HG03039 (cell line): ENCODE measurements around the gene PHTF2.
"Not testable (repeated sequence)": the region's sequence is repeated elsewhere in the genome, so short reads cannot be mapped to it uniquely, and the experiment has no call there.

Experiments
- ATAC-seq: cut with Tn5 transposase; IDR thresholded peaks from one replicate; pipeline ENCODE4 v1.9.1; 2021; ENCODE audit warnings: mild to moderate bottlenecking, moderate library complexity; ENCODE audit not compliant: unreplicated experiment

The PHTF2 gene

DNA sequence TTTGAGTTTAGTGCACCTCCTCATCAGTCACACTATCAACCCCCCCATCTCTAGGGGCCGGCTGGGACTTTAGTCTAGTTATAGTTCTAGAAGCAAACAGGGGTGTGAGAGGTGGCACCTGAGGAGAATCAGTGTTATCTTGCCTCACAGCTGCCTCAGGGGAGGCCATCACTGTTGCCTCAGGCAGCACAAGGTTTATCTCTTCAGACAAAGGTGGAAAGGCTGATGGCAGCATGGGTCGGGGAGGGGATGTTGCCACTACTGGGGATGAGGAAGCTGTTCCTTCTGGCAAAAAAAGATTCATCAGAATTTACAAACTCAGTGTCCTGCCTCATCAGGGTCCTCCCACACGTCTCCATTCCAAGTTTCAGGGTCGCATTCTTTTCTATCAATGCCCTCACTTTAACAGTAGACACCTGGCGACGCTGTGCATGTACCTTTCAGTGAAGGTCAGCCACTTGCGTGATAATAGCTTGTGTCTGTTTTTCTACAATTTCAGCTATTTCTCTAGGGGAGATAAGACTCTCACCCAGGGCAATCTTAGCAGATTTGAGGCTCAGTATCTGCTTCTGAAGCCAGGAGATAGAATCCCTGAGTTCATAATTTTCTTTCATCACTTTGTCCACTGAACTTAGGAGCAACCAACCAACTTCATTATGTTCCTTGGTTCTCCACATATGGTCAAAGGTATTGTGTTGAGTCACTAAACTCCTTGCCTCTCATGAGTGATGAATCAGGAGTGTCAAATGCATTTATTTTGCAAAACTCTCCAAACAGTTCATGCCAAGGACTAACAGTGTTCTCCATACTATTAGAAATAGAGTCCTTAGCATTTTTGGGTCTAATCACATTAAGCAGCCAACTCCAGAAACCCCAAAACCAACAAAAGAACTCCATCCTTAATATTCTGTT lies 75.1 kb downstream of the PHTF2 start:
- ATAC-seq, result not testable (repeated sequence)

DNA sequence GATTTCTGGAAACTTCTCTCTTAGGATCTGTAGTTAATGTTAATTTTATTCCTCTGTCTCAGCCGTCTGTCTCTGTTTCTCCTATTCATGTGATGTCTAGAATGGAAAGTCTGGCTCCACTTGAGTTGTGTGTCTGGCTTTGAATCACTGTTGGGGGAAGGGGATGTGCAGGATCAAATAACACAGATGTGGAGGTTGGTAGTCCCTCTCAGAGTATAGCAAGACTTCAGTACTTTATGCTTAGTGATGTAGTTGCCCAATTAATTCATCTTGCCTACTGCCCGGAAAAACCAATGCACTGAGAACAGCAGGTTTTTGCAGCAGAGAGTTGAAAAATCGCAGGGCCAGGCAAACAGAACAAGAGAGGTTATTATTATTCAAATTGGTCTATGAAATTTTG lies 79.2 kb downstream of the PHTF2 start:
- no peak for ATAC-seq

DNA sequence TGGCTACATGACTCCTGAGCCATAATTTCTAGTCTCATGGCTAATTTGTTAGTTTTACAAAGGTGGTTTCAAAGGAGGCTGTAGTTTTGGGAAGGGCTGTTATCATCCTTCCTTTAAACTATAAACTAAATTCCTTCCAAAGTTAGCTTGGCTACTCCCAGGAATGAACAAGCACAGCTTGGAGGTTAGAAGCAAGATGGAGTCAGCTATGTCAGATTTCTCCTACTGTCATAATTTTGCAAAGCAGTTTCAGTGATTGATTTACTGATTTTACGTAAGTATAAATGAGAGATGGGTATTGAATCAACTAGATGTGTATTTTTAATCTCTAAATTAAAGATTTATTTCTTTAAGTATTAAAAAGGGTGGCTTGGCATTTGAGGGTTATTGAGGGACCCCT lies 79.9 kb downstream of the PHTF2 start:
- no peak for ATAC-seq

DNA sequence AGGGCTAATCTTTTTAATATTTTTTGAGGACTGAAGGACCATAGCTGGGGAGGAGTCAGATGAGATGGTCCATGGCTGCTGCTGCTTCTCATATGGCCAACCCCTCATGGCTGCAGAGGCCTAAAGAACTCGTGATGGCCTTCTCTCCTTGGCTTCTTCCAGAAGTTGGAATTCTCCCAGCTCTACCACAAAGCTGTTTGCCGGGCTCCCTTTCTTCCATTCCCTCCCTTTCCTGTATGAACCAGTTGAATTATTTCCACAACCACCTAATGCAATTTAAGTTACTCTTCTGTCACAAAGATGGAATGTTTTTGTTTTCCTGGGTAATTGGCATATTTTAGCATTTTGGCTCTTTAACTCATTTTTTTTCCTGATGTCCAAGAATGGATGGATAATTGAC lies 80.7 kb downstream of the PHTF2 start:
- ATAC-seq, result no peak

DNA sequence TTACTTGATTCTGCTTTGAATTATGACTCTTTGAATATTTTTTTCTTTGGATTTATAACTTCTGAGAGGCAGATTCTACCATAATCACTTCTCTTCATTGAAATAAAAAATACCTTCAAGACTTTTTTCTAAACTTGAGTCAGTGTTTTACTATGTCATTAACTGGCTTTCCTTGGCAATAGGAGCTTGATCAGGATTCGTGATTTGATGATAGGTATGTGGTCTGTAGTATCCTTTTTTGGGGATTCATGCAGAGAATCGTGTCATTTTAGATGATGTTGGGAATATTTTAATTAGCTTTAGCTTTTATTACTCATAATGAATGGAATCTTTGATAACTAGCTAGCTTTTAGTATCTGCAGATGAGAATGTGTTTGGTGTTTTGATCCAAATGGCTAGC lies 83.3 kb downstream of the PHTF2 start:
- ATAC-seq, result no peak

DNA sequence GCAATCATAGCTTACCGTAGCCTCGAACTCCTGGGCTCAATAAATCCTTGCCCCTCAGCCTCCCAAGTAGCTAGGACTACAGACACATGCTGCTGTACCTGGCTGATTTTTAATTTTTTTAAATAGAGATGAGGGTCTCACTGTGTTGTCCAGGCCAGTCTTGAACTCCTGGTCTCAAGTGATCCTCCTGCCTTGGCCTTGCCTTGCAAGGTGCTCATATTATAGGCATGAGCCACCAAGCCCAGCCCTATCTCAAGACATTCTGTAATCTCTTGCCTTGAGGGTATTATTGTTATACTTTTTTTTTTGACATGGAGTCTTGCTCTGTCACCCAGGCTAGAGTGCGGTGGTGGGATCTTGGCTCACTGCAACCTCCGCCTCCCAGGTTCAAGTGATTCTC lies 86.6 kb downstream of the PHTF2 start:
- no peak for ATAC-seq

DNA sequence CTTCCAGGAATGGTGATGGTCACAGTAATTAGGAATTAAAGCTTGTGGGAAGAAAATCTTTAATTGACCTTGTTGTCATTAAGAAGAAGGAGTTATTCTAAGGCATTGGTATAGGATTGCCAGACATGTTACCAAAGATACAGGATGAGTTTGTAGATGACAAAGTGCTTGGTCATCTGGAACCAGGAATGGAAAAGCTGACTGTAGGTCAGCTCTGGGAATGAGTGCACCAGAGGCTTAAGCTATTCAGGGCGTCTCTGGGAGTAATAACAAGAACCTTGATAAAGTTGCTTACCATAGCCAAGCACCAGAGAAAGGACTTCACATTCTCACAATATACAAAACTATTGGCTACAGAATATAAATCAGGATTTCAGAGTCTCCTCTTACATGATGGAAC lies 89.0 kb downstream of the PHTF2 start:
- ATAC-seq, result no peak

DNA sequence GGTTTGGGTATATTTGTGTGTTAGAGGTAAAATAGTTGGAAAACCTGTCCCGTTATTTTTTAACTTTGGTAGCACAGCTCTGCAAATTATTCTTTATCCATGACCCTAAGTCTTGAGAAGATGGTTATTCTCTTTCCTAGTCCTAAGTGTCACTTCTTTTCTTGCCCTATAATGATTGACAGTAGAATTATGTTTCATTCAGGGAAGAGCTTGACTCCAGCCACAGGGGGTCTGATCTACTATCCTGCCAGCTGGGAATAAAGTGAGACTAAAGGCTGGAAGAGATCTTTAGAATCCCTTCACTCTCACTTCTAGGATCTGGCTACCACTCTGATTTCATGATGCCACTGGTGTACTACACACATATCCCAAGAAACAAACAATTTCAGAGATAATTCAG lies 90.4 kb downstream of the PHTF2 start:
- ATAC-seq, result no peak

DNA sequence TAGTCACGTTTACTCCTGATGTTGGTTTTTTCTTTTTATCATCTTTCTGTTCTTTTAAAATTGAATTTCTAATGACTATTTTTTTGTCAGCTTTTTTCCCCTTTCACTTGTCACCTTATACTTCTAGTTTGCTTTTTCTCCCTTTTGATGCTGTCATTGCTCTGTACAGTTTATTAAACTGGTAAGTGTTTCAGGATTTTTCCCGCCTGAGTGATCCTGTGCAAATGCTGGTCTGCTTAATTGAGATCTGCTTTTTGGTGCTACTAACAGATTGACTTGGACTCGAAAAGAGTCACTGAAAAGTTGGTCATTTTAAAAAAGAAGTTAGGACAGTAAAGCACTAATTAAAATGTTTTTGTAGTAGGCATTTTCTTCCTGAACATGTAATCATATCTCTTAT lies 95.2 kb downstream of the PHTF2 start:
- ATAC-seq, result no peak

DNA sequence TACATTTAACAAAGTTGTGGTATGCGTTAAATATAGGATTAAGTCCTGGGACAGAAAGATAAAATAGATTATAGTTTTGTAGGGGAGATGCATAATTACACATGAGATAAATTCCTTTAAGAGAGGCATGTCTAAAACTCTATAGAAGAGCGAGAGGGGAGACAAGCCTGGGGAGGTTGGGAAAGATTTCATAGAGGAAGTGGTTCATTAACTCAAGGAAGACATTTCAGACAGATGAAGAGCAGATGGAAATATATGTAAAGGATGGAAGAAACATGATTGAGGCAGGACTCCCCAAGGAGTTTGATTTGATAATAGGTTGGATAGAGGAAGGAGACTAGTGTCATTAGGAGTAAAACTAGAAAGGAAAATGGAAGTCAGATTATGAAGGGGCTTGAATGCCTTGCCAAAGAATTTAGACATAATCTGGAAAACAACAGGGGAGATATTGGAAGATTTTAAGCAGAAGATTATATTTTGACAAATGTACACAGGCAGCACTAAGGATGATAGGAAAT lies 96.1 kb downstream of the PHTF2 start:
- ATAC-seq, result no peak

DNA sequence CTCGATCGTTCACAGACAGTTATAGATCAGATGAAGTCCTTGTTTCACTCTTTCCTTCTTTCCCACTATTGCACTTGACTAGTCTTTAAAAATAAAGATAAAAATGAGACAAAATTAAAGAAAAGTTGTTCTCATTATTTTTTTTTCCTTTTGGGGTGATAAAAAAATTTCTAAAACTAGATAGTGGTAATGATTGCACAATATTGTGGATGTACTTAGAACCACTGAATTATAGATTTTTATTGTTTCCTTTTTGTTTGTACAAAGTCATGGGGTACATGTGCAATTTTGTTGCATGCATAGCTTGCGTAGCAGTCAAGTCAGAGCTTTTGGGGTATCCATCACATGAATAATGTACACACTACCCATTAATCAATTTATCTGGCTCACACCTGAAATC lies 97.3 kb downstream of the PHTF2 start:
- no peak for ATAC-seq

DNA sequence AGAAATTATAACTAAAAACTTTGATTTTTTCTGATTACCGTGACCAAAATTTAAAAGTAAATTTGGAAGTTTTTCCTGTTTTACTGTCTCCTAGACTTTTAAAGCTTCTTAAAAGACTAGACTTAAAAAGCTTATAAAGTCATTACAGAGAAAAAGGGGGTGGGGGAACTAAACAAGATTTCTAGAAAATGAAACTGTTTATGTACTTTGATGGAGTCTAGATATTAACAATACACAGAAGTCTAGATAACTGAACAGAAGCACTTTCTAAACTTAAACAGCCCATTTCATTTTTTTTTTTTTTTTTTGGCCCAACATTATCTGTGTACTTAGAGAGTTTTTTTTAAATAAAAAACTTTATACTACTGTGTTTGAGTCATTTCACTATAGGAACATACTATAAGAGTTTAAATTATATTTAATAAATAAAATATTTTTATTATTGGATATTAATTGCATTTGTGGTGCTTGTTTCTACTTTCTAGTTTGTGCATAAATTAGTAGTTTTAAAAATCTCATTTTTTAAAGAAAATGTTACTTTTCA lies 98.5 kb downstream of the PHTF2 start:
- ATAC-seq, result no peak

DNA sequence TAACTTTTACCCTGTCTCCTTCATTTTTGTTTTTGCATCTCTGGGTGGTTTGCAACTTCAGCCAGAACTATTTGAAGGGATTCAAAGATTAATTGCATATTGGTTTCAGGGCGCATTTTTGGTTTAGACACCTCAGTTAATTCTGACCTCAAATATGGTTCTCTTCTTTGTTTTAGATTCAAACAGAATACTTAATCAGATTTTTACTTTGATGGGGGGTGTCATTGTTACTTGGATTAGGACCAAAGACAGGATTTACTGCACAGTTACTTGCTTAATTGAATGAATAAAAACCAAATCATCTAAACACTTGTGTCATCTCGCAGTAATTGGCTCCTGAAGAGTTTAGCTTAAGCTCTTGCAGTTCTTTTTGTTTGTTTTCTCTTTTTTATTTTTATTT lies 100.9 kb downstream of the PHTF2 start:
- ATAC-seq, result no peak

DNA sequence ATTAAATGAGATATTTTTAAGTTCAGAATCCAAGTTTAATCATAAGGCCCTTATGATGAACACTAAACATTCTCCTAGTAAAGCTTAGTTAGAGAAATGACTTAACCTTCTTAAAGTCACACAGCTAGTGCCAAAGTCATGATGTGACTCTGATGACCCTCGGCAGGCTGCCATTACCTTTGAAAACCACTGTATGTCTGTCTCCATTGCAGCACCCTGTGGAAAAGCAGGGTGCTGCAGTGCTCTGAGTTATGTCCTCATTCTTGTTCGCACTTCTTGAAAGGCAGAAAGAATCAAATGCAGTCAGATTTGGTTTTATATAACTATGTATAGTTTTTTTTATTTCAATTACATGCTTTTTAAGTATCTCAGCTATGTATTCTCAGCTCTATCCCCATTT lies 105.0 kb downstream of the PHTF2 start:
- no peak for ATAC-seq

DNA sequence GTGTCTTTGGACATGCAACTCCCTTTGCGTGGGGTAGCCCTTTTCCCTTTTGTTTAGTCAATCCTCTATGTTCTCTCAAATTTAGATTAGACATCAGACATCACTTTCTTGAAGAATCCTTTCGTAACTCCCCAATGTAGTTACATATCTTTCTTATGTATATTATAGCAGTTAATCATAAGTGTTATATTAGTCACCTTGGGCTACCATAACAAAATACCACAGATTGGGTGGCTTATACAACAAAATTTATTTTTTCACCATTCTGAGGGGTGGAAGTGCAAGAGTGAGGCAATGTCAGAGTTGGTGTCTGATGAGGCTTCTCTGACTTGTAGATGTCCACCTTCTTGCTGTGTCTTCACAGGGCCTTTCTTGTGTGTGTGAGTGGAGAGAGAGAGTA lies 105.7 kb downstream of the PHTF2 start:
- ATAC-seq, result no peak

DNA sequence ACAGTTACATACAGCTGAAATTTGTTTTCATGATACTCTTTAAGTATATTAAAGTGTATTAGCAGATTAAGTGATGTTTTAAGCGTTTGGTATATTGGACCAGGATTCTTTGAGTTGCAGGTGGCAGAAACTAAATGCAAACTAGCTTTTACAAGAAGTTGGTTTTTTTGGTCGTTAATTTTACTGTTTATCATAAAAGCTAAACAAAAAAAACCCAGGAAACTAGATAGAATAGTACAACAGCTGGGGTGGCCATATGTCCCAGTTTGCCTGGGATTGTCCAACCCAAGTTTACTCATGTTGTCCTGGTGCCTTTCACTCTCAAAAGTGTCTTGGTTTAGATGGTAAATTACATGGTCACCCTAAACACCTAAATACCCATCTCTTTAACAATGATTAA lies 108.7 kb downstream of the PHTF2 start:
- ATAC-seq, result no peak

DNA sequence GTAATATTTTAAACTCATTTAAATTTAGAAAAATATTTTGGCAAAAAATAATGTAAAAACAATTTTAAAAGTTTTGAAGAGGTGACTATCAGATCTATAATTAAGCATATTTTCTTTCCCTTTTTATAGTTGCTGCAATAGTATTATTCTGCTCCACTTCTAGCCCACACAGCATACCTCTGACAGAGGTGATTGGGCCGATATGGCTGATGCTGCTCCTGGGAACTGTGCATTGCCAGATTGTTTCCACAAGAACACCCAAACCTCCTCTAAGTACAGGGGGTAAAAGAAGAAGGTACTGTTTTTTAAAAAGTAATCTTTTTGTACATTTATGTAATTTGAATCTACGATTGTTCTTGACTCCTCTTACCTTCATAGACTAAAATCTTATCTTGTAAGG lies 110.1 kb downstream of the PHTF2 start:
- no peak for ATAC-seq

DNA sequence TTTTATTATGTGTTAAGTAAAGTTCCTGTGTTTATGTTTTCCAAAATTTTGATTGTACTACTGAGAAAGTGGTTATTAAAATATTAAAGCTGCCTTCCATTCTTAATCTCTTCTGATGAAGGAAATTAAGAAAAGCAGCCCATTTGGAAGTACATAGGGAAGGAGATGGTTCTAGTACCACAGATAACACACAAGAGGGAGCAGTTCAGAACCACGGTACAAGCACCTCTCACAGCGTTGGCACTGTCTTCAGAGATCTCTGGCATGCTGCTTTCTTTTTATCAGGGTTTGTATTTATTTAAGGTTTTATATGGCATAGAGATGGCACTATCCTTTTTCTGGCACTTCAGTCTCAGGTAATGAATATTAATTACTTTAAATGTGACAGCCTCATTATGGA lies 111.6 kb downstream of the PHTF2 start:
- no peak for ATAC-seq

DNA sequence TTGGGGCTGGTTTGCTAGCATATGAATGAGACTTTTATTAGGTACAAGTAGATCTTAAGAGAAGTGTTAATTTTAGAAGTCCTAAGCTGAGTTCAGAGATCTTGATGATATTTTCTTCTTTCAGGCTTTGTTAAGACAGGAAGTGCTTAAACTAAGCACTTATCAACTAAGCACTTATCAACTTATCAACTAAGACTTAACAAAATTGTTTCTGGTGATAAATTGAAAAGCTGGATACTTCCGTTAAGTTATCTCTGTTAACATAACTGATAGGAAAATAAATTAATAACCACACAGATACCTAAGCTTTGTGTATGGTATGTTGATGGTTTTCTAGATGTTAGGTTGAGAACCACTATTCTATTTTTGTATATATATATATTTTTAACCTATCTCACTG lies 113.7 kb downstream of the PHTF2 start:
- ATAC-seq, result no peak

DNA sequence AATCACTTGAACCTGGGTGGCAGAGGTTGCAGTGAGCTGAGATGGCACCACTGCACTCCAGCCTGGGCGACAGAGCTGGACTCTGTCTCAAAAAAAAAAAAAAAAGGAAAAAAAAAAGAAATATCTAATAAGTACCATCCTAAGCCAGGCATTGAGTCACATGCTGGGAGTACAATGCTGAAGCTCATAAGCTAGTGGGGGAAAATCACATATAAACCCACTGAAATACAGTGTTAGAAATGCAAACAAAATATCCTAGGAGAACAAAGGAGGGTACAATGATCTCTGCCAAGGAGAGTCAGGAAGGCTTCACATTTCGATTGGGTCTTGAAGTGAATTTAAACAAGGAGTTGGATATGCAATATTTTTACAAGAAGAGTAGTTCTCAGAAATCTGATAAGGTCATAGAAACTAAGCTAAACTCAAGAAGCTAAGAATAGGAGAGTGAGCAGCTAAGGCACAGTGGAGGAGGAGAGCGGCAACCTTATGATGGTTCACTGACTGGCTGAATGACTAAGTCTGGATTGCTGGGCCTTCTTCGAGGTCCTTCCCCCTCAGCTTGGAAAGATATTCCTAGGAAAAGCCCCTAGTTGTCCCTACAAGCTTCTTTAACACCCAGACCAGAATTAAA lies 115.5 kb downstream of the PHTF2 start:
- no peak for ATAC-seq

DNA sequence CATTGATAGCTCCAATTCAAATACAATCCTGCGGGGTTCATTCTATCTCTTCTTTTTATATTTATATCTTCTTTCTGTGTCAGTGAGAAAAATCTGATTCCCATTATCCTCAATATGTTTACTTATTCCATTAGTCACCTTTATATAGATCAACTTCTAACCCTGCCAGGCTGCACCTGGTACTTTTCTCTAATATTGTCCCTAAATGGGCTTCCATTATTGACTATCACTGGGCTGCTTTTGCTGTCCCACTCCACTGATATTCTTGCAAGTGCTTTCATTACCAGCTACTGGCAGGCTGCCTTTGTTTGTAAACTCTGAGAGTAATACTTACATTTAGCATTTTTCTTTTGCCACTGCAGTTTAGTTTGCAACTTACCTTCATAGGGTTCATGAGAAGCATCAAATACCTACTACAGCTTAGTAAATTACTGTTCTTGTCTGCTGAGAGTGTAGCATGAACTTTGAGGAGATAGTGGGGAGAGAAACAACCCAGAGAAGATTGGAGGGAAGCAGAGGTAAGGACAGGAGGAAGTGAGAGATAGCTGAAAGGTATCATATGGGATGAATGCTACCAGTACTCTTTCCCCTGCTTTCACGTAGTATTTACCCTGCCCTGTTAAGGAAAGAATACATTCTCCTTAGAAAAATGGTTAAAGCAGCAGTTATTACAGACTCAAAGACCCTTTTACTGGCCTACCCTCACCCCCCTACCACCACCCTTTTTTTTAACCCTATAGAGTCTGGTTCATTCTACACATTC lies 119.1 kb downstream of the PHTF2 start:
- no peak for ATAC-seq
